NCI-H1048 (cell line): ENCODE data around the gene ESYT1.
"Not testable (repeated sequence)": the region's sequence is repeated elsewhere in the genome, so short reads cannot be mapped to it uniquely, and the experiment has no call there.

Source experiments
- DNase-seq: peaks from one replicate; lab custom pipeline; 2025; lab: John Stamatoyannopoulos, UW

The ESYT1 gene

GRCh38 chr12:56155256-56155845, 27.3 kb downstream of the ESYT1 start:
- no peak for DNase-seq

GRCh38 chr12:56156464-56157200, 28.6 kb downstream of the ESYT1 start:
- not testable (repeated sequence) for DNase-seq

- DNase-seq = no peak
These were observed 29.3 kb downstream of the ESYT1 start for GRCh38 chr12:56157201-56158028.

- DNase-seq = peak; percentile 95
These were observed 30.2 kb downstream of the ESYT1 start, which contains the start of gene MYL6 for GRCh38 chr12:56158029-56158925. TSS of gene MYL6 (plus strand) at chr12:56158359. CDS start at chr12:56158402, 43 bp downstream.

- DNase-seq = no peak
These were observed 30.9 kb downstream of the ESYT1 start for GRCh38 chr12:56158926-56159461.

- DNase-seq = no peak
These were observed 31.6 kb downstream of the ESYT1 start for GRCh38 chr12:56159482-56160192.

GRCh38 chr12:56160193-56160763, 32.2 kb downstream of the ESYT1 start:
- DNase-seq = no peak

GRCh38 chr12:56160894-56161689, 33.0 kb downstream of the ESYT1 start:
- DNase-seq = no peak

GRCh38 chr12:56161690-56162351, 33.8 kb downstream of the ESYT1 start:
- DNase-seq = no peak

- DNase-seq = no peak
These were observed 34.6 kb downstream of the ESYT1 start for GRCh38 chr12:56162468-56163290.

GRCh38 chr12:56163533-56164344, 35.7 kb downstream of the ESYT1 start:
- DNase-seq = no peak

GRCh38 chr12:56164345-56164729, 36.3 kb downstream of the ESYT1 start:
- no peak for DNase-seq

GRCh38 chr12:56165369-56165768, 37.3 kb downstream of the ESYT1 start:
- no peak for DNase-seq

GRCh38 chr12:56169229-56169759, 41.2 kb downstream of the ESYT1 start:
- no peak for DNase-seq

GRCh38 chr12:56172839-56173238, 44.8 kb downstream of the ESYT1 start:
- DNase-seq = no peak

- no peak for DNase-seq
These were observed 50.3 kb downstream of the ESYT1 start for GRCh38 chr12:56178347-56178746.

- DNase-seq = no peak
These were observed 58.9 kb downstream of the ESYT1 start for GRCh38 chr12:56186957-56187356.
